ENCODE results near the gene COPE. TPM values are rescaled to one million over a fixed set of nuclear protein-coding genes. Genes with fewer than 3 reads are reported as not detected.
"Not testable (repeated sequence)": the region's sequence is repeated elsewhere in the genome, so short reads cannot be mapped to it uniquely, and the experiment has no call there.

Gene COPE
- polyA plus RNA-seq, 5 donors: 68.4 to 136 (median 88.3) TPM

- DNase-seq: no peak
These were observed 8.3 kb downstream of the COPE start for GRCh38 chr19:18910801-18911436.

DNA sequence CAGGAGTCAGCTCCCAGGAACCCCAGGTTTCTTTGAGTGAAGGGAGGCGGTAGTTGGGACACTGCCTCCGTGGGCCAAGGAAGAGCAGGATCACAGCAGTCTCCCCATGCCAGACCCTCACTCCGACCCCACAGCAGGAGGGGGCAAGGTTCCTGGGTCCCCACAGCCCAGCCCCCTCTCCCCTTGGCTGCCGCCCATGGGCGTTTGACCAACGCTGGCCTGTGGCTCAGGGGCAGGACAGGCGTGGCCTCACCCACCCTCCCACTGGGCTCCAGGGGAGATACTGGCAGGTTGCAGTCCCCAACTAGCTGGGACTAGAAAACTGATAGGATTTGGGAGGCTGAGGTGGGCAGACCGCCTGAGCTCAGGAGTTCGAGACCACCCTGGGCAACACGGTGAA is 9.2 kb downstream of the COPE start:
- no peak for DNase-seq

- DNase-seq: no peak
These were observed 10.1 kb downstream of the COPE start for GRCh38 chr19:18908917-18909619.

GRCh38 chr19:18906605-18907519 is 12.3 kb downstream of the COPE start:
- DNase-seq: no peak

- DNase-seq: no peak
These were observed 13.5 kb downstream of the COPE start for GRCh38 chr19:18905513-18906236.

DNA sequence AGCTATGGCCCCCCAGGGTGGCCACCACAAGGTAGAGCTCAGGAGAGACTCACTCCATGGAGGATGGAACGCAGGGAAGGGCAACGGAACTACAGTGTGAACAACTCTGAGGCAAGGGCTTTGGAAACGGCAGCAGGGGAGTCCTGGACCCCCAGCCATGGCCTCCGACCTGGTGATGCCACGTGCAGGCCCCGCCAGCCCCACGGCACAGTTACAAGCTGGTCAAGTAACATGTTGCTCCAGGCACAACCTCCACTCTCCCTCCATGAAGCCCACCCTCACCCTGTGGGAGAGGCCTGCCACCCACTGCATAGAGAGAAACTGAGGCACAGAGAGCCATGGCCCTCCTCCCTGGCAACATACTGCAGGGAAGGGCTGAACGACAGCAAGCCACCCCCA is 14.1 kb downstream of the COPE start:
- no peak for DNase-seq

- DNase-seq: no peak
These were observed 14.7 kb downstream of the COPE start for GRCh38 chr19:18904334-18905057.

DNA sequence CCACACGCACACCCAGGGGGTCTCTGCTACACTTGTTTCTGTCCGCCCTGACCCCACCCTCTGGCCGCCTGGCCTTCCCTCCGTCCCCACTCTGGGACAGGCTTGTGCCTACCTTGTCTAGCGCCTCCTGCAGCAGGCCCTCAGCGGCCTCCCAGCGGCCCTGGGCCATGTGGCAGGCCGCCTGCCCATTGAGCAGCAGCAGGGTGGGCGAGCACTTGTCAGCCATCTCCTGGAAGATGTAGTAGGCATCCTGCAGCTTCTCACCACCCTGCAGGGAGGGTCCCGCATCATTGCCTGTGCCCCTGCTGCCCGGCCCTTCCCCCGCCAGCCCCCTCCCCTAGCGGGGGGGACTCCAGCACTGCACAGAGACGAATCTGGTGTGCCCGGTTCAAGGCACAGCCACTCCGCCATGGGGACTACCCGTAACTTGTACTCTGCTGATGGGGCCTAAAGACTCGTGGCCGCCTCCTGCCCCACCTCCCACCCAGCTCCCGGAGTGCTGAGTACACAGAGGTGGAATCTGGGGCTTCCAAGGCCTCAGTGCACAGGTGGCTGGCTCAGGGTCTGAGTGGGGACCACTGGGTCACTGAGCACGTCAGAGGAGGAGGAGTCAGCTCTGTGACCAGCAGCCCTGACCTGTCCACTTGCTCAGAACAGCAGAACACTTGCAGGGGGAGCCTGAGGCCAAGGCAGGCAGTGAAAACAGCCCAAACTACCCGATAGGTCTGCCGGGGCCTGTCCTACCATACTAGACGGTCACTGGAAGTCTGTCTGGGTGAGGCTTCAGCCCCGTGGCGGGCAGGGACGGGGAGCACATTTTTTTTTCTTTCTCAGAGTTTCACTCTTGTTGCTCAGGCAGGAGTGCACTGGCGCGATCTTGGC is 15.8 kb downstream of the COPE start:
- DNase-seq: no peak

GRCh38 chr19:18902519-18902918 is 16.7 kb downstream of the COPE start:
- not testable (repeated sequence) for DNase-seq

GRCh38 chr19:18901491-18901890 is 17.7 kb downstream of the COPE start:
- DNase-seq: no peak

DNA sequence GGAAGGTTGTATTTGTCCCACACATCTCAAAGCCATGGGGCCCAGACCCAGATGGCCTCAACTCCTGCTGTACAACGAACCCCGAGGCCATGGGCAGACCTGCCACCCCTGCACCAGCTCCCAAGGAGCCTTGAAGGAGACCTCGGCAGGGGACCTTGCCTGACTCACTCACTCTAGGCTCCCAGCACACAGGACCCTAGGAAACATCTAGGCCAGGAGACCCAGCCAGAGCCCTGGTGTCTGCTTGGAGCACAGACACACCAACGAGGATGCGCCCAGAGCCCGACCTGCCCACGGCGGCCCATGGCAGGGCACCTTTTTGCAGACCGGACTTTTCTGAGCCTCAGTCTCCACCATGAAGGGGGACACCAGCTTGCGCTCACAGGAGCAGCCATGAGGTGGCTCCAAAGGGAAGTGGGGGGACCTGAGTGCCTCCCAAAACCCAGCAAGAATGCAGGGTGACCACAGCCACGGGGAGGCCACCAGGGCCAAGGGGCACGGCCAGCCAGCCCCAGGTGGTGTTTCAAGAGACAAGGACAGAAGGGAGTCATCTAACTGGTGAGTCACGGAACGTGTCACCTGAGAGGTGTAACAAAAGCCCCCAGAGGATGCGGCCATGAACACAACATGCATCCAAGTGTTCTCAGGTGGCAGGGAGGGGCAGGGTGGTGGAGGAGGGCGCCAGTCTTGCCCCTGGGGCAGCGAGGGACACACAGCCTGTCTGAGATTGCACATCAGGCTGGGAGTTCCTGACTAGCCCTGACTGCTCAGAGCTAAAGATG is 18.3 kb downstream of the COPE start:
- no peak for DNase-seq

DNA sequence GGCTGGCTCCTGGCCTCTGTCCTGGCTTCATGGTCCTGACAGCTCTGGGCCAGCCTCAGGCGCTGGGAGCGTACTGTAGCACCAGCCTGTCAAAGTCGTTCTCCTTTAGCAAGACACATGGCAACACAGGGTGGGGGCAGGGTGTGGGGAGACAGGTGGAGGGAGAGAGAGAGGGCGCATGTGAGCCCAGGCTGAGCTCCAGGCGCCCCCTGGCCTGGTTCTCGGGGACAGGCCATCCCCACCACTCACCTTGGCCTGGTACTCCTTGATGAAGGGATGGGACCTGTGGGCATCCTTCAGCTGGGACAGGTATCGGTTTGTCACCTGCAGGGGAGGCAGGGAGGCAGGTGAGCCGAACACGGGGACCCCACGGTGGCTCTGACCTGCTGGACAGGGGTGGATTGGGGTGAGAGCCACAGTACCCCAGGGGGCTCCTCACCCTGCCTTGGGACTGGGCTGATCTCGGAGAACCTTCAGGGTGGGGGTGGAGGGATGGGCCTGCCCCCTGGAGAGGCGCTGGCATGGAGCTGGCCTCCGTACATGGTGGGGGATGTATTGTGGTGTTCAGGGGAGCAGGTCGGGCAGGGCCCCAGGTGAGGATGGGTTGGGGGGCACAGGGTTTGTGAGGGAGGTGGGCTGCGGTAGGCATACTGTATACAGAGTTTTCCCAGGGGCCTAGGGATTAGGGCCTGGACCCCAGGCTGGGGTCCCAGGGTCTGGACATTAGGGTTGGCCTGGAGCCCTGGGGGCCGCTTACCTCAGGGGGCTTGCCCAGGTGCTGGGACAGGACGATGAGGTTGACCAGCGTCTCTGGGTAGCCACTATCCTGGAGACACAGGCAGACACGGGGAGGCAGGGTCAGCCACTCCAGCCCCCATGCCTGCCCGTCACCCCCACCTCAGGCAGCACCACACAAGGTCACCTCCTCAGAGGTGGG is 19.3 kb downstream of the COPE start:
- DNase-seq: no peak

GRCh38 chr19:18898607-18899408 is 20.4 kb downstream of the COPE start:
- no peak for DNase-seq

- no peak for DNase-seq
These were observed 21.0 kb downstream of the COPE start for GRCh38 chr19:18898081-18898606.

DNA sequence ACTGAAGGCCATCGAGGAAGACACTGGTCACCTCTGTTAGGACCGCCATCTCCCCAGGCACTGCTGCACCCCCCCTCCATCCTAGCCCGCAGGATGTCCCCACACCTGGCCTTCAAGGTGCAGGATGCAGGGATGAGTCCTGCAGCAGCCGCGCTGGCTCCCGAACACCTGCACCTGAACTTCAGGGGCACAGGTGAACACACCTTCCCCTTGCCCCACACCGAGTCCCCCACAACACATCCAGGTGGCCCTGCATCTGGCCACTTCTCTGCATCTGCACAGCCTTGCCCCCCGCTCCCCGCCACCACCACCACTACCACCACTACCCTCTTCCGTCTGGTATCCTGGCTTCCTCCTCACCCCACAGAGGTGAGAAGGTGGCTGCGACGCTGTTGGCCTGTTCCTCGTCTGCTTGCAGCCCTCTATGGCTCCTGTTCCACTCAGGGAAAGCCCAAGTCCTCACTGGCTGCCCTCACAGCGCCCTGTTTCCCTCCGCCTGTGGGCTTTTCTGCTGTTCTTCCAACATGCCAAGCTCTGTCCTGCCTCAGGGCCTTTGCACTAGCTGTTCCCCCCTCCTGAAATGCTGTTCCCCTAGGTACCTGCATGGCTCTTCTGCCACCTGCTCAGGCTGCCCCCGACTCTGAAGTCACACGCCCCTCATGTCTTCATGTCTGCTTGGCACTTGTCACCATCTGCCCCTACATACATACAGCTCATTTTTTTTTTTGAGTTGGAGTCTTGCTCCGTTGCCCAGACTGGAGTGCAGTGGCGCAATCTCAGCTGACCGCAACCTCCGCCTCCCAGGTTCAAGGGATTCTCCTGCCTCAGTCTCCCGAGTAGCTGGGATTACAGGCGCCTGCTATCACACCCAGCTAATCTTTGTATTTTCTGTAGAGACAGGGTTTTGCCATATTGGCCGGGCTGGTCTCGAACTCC is 21.8 kb downstream of the COPE start:
- no peak for DNase-seq

GRCh38 chr19:18896421-18896841 is 22.8 kb downstream of the COPE start:
- DNase-seq: no peak
